Esophagus mucosa (tissue), 1 donor: ENCODE measurements around the gene SNRPE. TPM values are rescaled to one million over a fixed set of nuclear protein-coding genes. Genes with fewer than 3 reads are reported as not detected.

ENCODE experiments used
- ATAC-seq: fragments of 200-7000 bp; cut with Tn5 transposase; one replicate; pipeline ENCODE4 v1.9.1; 2020
- total RNA-seq: library from RNA; stranded (reverse); gene quantifications from one replicate; pipeline ENCODE4 v1.2.4, GENCODE V29; 2023
- donor health status: DM: yes; HTN: yes; CAD: no.

SNRPE gene
- total RNA-seq, 1 donor from 2014 or later = 67.4 TPM

GRCh38 chr1:203888807-203889251 lies 27.4 kb downstream of the SNRPE start:
- peak; percentile 58 for ATAC-seq

- no peak for ATAC-seq
These were observed 30.6 kb downstream of the SNRPE start for GRCh38 chr1:203891950-203892349.

- no peak for ATAC-seq
These were observed 37.3 kb downstream of the SNRPE start for GRCh38 chr1:203898458-203899352.

- no peak for ATAC-seq
These were observed 37.9 kb downstream of the SNRPE start for GRCh38 chr1:203899353-203899716.

- no peak for ATAC-seq
These were observed 38.7 kb downstream of the SNRPE start for GRCh38 chr1:203899869-203900714.

GRCh38 chr1:203901581-203901980 lies 40.2 kb downstream of the SNRPE start:
- ATAC-seq = no peak

GRCh38 chr1:203905275-203905674 lies 43.9 kb downstream of the SNRPE start:
- ATAC-seq = no peak

GRCh38 chr1:203906932-203907331 lies 45.5 kb downstream of the SNRPE start:
- peak; percentile 89 for ATAC-seq

- no peak for ATAC-seq
These were observed 46.5 kb downstream of the SNRPE start for GRCh38 chr1:203907901-203908300.

GRCh38 chr1:203911806-203912205 lies 50.4 kb downstream of the SNRPE start:
- ATAC-seq = no peak

GRCh38 chr1:203913073-203913521 lies 51.7 kb downstream of the SNRPE start:
- ATAC-seq = no peak

GRCh38 chr1:203914292-203914691 lies 52.9 kb downstream of the SNRPE start:
- ATAC-seq = no peak

GRCh38 chr1:203915811-203916210 lies 54.4 kb downstream of the SNRPE start:
- no peak for ATAC-seq

- no peak for ATAC-seq
These were observed 55.4 kb downstream of the SNRPE start for GRCh38 chr1:203916756-203917155.

Other genes with a start within 250 kb of the SNRPE start
- 28.3 TPM for gene ATP2B4, start 234.8 kb upstream of the SNRPE start, total RNA-seq
- 0.84 TPM for gene LAX1, start 96.4 kb upstream of the SNRPE start, total RNA-seq
- 18.5 TPM for gene ZBED6, start 66.0 kb upstream of the SNRPE start, total RNA-seq
- gene ZC3H11A, start 66.0 kb upstream of the SNRPE start, total RNA-seq = 38.6 TPM
- 10.4 TPM for gene SOX13, start 211.5 kb downstream of the SNRPE start, total RNA-seq